NCI-H510A (cell line): ENCODE results near the gene CAMKK1.
"Not testable (repeated sequence)": the region's sequence is repeated elsewhere in the genome, so short reads cannot be mapped to it uniquely, and the experiment has no call there.

Source experiments
- DNase-seq: peaks from one replicate; lab custom pipeline; 2025; lab: John Stamatoyannopoulos, UW

The CAMKK1 gene

DNA sequence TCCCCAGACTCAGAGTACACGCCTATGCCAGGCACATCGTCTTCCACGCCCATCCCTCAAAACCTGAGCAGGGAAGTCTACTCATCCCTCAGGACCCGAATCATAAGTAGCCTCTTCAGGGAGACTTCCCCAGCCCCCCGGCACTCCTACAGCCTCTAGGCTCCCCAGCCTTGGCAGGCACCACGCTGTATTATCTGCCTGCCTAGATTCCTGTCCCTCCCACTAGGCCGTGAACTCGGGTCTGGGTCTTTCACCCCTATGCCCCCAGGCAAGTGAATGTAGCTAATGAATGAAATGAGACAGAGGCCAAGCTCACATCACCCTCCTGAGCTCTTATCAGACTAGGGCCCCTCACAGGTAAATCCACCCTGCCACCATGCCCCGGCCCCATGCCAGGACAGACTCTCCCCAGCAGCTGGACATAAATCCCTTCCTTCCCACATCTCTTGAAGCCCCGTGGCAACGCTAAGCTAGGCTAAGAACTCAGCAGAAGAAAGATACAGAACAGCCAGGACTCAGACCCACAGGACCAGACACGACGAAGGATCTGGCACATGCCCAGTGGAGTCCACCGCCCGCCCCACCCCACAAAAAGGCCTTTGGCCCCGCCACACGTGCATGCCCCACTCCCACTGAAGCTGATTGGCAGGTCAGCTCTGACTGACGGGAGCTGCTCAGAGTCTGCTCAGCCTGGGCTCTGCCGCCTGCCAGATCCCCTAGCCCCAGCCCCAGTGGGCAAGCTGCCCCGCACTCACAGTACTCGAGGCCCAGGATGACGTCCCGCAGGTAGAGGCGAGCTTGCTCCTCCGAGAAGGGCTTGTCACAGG, 13.0 kb downstream of the CAMKK1 start:
- DNase-seq: no peak

DNA sequence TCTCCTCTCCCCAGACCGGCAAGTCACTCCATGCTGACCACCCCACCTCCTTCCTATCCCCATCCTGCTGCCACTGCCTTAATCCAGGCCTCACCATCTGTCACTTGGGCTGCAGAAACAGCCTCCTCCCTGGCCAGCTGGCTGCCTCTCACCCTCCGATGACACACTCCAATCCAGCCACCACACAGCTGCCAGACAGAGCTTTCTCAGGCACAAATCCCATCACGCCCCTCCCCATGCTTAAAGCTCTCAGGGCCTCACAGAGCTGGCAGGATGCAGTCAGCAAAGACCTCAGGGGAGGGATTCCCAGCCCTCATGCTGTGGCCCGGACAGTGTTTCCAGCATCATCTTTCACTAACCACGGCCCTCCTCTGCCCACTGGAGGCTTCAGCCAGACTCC, 13.7 kb downstream of the CAMKK1 start:
- peak; percentile 34 for DNase-seq

DNA sequence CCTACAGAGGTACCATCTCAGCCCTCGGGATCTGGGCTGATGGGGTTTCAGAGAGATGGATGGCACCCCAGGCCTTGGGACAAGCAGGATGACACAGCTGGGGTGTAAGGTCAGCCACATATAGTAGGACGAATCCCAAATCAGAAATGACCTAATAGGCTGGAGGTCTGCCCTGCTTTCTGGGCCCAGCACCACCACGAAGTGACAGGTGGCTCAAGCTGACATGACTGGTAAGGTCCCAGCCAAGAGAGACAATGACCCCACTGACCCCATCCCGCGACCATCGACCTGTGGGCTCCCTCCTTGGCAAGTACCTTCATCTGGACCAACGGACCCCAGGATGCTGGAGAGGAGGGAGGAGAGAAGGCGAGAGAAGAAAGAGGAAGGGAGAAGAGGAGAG, 15.6 kb downstream of the CAMKK1 start:
- DNase-seq: no peak

DNA sequence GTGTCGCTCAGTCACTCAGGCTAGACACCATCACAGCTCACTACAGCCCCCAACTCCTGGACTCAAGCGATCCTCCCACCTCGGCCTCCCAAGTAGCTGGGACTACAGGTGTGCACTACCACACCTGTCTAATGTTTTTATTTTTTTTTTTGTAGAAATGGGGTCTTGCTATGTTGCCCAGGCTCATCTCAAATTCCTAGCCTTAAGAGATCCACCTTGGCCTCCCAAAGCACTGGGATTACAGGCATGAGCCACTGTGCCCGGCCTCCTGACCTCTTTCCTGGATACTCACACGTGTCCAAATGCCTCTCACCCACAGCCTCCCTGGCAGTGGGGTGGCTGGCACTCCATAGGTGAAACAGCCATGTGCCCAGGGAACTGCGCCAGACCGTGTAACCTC, 17.5 kb downstream of the CAMKK1 start:
- no peak for DNase-seq

DNA sequence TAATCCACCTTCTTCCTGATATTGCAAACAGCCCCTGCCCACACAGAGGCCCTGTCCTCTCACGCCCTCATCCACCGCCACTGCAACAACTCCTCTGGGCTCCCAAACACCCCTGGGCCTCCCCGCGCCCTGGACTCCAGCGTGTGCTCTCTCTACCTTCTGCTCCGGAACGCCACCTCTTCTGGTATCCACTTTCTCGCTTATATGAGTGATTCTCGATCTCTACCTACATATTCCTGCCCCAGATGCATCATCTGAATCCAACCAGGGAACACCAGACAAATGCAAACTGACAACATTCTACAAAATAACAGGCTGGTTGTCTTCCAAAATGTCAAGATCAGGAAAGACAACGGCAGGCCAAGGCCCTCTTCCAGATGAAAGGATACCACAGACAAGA, 19.0 kb downstream of the CAMKK1 start:
- DNase-seq: no peak

DNA sequence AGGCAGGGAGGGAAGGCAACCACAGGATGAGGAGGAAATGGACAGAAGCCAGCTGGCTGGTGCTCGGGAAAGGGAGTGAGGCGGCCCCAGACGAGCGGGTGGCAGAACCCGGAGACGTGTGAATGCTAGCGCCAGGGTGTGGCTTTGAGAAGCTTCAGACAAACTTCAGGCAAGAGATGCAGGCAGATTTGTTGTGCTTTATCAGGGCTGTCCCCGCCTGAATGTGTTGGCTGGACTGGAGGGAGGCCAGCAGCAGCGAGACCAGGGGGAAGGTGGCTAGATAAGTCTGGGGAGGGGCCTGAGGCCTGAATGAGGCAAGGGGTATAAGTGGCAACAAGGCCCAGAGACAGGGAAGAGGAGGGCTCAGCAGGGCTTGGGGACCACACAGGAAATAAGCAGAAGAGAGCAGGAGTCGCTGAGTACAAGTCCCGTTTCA, 22.0 kb downstream of the CAMKK1 start:
- no peak for DNase-seq

DNA sequence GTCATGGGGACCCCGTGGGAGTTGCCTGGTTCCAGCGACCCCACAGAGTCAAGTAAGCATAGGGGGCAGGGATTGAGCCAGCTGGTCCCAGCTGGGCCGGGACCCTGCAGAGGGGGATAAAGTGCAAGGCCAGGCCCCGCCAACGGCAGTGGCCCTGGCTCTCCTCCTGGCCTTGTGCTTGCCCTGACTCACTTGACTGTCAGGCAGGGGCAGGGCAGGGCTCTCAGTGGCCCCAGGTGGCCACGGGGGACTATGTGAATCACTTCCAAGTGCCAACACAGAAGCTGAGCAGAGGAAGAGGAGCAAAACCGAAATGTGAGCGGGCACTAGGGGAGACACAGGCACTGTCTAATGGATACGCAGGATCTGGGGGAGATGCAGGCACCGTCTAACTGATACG, 25.2 kb downstream of the CAMKK1 start:
- no peak for DNase-seq

DNA sequence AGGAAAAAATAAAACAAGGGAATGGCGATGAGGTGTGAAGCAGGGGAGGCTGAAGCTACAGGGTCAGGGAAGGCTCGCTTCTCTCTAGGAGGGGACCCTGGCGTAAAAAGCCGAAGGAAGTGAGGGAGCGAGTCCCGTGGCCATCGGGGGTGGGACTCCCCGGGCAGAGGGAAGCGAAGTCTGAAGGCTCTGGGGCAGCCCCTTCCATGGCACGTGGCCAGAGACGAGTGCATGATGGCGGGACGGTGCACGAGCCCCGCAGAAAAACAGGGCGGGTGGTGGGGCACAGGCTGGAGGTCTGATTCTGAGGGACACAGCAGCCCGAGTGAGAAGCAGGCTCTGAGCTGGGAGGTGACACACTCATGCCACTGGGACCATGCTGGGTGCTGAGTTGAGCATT, 25.7 kb downstream of the CAMKK1 start:
- DNase-seq: no peak

DNA sequence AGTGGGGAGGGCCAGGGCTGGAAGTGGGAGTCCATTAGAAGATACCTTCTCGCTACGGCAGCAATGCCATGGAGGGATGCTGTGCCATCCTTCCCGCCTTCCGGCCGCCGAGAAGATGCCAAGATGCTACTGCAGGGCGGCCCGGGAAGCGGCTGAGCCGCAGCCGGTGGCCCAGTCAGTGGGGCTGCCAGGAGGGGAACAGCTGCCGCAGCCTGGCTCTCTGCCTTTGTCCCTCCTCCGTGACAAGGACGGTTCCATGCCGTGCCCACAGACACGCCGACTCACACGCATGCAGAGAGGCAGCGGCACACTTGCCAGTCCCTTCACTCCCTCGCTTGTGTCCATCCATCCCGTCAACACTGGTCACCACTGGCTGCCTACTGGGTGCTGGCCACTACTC, 26.6 kb downstream of the CAMKK1 start:
- DNase-seq: no peak

DNA sequence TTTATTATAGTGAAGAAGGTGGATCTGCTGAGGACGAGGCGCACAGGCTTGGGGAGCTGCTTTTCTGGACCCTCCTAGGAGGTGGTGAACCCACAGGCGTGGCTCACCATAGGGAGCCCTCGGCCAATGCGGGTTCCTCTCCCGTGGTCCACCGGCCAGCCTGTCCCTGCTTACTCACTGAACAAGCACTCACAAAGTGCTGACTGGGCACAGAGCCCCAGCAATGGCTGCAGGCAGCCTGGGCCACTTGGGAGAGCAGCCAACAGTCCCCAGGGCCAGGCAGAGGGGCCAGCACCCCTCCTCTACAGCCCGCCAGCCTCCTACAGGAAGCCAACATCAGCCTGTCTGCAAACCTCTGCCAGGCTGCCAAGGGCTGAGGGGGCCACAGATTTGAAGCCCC, 27.7 kb downstream of the CAMKK1 start:
- no peak for DNase-seq

DNA sequence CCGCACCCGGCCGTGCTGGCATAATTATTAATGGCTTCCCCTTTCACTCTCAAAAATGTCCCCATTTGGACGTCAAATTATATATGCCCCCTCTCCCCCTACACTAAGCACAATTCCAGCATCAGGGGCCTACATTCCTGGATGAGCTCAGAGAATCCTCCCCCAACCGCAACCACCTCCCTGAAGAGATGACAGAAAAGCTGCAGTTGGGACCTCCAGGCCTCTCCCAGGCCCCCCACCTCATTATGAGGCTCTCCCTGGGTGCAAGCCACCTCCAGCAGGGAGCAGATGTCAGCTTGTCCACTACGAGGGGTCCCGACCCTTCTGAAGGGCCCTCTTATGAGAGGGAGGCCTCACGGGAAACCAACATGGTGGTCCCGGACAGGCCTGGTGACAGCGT, 28.3 kb downstream of the CAMKK1 start:
- DNase-seq: no peak

DNA sequence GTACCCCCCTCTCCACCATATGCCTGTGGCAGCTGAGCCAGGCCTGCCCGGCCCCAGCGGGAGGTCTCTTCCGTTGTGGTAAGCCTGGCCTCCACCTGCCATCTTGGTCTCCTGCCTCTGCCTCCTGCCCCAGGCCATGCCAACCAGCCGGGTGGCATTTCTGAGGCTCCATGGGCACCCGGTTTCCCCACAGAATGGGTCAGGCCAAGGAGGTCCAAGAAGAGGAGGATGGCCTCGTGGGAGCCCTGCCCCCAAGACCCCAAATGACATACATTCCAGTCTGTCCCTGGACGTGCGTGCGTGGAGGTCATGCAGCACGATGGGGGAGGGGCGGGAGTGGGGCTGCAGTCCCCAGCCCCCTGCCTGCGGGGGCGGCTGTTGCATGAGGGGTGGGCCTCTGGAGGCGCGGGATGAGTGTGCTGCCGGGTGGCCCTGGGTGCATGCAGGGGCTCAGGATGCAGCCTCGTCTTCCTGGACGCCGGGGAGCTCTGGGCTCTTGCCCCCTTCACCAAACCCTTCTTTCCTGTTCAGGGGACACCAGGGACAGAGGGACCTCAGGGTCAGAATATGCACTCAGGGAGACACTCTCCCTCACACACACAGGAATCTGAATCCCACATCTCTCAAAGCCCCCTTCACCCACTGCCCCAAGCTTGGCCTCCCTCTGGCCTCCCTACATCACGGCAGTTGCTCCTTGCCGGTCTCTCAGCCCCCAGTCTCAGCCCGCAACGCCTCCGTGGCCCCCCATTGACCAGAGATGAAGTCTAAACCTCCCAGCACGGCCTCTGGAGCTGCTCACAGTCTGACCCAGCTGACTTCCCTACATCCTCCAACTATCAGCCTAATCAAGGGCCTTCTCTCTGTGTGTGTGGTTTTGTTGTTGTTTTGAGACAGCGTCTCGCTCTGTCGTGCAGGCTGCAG, 30.8 kb downstream of the CAMKK1 start:
- no peak for DNase-seq

DNA sequence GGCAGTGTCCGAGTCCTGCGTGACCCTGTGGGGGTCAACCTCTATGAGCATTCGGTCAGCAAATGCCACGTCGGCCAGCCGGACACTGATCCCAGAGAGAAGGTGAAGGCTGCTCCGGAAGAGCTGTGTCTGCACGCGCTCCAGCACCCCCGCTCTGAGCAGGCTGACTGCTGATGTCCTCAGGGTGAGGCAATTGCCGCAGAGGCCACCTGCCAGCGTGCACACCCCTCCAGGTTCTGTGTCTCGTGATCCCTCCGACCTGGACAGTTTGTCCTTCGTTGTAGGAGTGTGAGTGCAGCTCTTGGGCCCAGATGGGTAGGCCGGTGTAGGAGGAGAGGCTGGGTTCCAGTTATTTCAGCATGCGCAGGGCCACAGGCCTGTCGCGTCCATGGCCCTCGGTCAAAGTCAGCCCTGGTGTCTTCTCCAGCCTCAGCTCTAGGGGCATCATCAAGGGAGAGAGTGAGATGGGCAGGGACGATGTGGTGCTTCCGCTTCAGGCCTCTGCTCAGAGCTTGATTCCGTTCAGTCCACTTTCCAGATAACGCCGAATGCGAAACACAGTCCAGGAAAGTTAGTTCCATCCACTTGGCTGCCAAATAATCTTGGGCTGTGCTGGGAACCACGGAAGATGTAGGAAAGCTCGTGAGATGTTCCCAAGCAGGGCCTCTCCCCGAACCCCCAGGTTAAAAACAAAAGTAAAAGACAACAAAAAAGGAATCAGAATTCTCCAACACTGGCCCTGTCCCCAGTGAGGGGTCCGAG, 31.7 kb downstream of the CAMKK1 start:
- DNase-seq: no peak

DNA sequence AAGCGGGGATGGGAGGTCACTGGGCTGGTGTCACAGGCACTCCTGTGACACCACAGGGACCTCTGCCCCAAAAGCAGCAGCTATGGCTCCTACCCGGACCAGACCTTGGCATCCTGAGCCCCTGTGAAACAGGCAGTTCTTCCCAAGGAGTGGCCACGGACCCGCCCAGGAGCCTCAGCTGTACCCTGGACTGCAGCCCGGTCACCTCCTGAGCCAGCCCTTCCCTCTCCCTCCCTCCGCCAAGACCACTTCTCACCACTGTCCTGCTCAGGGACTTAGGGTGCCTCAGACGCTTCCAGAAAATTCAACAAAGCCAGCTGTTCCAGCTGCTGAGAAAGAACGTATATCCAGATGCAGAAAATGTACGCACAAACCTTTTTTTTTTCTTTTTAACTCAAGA, 32.9 kb downstream of the CAMKK1 start:
- no peak for DNase-seq

DNA sequence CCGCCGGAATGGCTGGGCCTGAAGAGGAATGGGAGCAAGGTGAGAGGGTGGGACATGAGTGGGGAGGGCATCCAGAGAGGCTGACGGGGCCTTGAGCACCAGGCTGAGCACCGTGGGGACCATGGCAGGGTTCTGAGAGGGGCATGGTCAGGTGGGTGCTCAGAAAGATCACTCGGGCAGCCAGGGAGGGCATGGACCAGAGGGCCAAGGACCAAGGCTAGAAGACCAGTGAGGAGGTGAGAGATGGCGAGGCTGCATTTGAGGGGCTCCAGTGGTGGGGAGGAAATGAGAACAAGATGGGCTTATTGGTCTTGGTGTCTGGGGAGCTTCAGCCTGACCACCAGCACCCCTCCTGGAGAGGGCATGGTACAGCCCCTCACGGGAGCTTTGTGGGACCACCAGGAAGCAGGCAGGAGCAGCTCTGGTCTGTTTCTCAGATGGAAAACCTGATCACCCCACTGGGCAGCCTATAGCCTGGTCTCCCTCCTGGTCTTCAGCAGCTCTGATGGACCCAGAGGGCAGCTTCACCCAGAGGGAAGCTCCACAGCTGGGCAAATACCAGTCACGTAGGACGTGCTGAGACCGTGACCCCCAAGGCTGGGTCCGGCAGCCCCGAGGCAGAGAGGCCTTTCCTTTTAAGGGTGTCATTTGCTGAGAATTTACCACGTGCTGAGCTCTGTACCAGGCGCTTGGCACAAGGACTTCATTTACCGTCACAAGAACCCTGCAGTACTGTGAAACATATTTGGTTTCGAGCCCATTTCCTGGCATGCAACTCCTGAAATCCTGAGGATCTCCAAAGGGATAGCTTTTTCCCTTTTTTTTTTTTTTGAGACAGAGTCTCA, 35.4 kb downstream of the CAMKK1 start:
- no peak for DNase-seq

DNA sequence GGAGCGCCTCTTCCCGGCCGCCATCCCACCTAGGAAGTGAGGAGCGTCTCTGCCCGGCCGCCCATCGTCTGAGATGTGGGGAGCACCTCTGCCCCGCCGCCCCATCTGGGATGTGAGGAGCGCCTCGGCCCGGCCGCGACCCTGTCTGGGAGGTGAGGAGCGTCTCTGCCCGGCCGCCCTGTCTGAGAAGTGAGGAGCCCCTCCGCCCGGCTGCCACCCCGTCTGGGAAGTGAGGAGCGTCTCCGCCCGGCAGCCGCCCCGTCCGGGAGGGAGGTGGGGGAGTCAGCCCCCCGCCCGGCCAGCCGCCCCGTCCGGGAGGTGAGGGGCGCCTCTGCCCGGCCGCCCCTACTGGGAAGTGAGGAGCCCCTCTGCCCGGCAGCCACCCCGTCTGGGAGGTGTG, 38.6 kb downstream of the CAMKK1 start:
- DNase-seq: not testable (repeated sequence)

DNA sequence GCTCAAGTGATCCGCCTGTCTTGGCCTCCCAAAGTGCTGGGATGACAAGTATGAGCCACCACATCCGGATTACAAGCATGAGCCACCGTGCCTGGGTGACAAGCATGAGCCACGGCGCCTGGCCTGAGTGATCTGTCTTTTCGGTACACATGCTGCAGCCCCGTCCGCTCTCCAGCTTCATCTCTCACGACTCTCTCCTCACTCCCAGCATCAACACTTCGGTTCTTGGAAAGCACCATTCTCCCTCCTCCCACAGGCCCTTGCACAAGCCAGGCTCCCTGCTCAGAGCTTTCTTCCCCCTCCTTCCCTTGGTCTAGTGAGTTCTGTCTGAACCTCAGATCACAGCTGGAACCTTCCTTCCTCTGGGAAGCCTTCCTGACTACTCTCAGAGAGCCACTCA, 40.3 kb downstream of the CAMKK1 start:
- DNase-seq: no peak

DNA sequence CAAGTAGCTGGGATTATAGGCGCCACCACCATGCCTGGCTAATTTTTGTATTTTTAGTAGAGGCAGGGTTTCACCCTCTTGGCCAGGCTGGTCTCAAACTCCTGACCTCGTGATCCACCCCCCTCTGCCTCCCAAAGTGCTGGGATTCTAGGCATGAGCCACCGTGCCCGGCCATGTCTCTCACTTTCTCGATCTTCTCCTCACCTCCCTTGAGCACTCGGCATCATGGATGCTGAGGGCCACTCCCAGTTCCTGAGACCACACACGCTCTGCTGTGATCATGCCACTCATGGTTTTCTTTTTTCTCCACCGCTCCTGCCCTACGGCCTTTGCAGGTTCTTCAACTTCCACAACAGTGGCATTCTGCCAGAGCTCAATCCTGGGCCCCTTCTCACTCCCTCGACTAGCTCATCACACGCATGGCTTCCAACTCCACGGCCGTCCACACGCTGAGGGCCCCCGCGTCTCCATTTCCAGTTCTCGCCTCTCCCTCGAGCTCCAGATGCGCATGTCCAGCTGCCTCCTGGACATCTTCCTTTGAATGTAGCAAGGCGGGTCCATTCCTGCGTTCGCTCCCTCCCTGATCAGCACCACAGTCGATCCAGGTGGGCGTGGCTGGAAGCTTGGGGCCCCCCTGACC, 41.3 kb downstream of the CAMKK1 start:
- no peak for DNase-seq

DNA sequence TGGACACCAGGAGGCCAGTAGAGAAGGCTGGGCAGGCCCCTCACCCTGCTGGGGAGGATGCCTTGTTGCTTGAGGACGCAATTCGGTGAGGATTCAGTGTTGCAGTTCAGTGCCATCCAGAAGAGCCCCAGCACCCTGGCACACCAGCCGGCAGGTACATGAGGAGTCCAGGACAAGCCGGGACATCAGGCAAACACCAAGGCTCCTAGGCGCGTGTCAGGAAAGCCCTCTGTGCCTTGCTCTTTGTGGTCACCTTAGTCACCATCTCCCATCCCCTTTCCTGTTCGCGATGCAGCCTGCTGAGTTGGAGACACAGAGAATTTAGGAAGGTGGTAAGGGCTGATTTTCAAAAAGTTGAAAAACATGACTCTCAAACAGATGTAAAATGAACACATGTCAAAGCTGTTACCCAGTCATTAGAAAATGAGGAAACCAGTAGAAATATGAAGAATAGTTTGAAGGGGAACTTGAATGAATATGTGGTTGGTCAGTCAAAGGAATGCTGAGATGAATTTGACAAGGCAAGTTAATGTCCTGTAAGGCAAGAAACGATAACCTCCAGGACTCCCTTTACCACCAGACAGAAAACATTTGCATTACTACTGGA, 44.5 kb downstream of the CAMKK1 start:
- DNase-seq: no peak

DNA sequence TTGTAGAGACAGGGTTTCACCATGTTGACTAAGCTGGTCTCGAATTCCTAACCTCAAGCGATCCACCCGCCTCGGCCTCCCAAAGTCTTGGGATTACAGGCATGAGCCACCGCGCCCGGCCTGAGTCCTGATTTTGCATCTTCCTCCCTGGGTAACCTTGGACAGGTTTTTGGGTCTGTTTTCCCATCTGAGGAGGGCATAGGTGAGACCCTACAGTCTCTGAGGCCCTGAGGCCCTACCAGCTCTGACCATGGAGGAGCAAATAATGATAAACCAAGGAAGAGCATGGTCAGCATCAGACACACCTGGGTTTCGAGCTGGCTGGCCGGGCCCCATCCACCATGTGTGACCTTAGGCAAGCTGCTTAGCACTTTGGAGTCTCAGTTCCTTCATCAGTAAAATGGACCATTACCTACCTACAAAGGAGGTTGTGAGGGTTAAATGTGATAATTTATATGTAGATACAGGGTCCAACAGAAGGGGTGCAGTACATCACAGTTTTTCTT, 45.6 kb downstream of the CAMKK1 start:
- DNase-seq: no peak
